ENCODE data around the gene COG3. TPM values are rescaled to one million over a fixed set of nuclear protein-coding genes. Genes with fewer than 3 reads are reported as not detected.
A peak's percentile ranks its signal among the peaks of the same experiment; 100 is the strongest.

COG3 gene
- total and polyA plus RNA-seq, 2 of the 13 experiments (the other 11 are each of a cell fraction or from before 2014, with no cell fraction given) = 37.8 to 47.5 TPM

- TF ChIP-seq ZNF562 (CRISPR knock-in tag; IDR thresholded peaks at IDR 0.05; ENCODE audit: borderline replicate concordance) (no peak), PRPF4 (IDR thresholded peaks at IDR 0.05; ENCODE audit: low read depth, low read length, poor library complexity, severe bottlenecking) (no peak), POGZ (CRISPR knock-in tag; IDR thresholded peaks at IDR 0.05) (no peak; the same call in 1 of the 2 replicates), ZNF3 (CRISPR knock-in tag; IDR thresholded peaks at IDR 0.05) (no peak), FLYWCH1 (CRISPR knock-in tag; IDR thresholded peaks at IDR 0.05) (no peak), KLF11 (CRISPR knock-in tag; IDR thresholded peaks at IDR 0.05) (no peak), HDAC2 (CRISPR knock-in tag; IDR thresholded peaks at IDR 0.05) (no peak; the same call in 1 of the 2 replicates), ZNF792 (CRISPR knock-in tag; IDR thresholded peaks at IDR 0.05) (no peak), ZNF280B (CRISPR knock-in tag; IDR thresholded peaks at IDR 0.05; ENCODE audit: borderline replicate concordance) (peak; percentile 46; the same call in 1 of the 2 replicates), TSC22D2 (CRISPR knock-in tag; IDR thresholded peaks at IDR 0.05; ENCODE audit: borderline replicate concordance) (no peak), JUND (CRISPR knock-in tag; IDR thresholded peaks at IDR 0.05) (0 out of 2 replicates have a peak, but pooled peaks have one; percentile 12), ETS1 (CRISPR knock-in tag; IDR thresholded peaks at IDR 0.05) (0 out of 2 replicates have a peak, but pooled peaks have one; percentile 40), ZNF335 (CRISPR knock-in tag; IDR thresholded peaks at IDR 0.05) (0 out of 2 replicates have a peak, but pooled peaks have one; percentile 24), IRX3 (CRISPR knock-in tag; IDR thresholded peaks at IDR 0.05; ENCODE audit: borderline replicate concordance, low read depth) (no peak), ZBTB21 (CRISPR knock-in tag; IDR thresholded peaks at IDR 0.05) (no peak), ZNF484 (CRISPR knock-in tag; IDR thresholded peaks at IDR 0.05; ENCODE audit: borderline replicate concordance, low read depth) (no peak), HNRNPL (IDR thresholded peaks at IDR 0.05; ENCODE audit: low read depth, low read length) (peak; percentile 70; the same call in 1 of the 2 replicates), KLF12 (CRISPR knock-in tag; IDR thresholded peaks at IDR 0.05; ENCODE audit: borderline replicate concordance) (no peak), U2AF1 (optimal IDR thresholded peaks at IDR 0.05; ENCODE audit: low read depth, low read length) (no peak), ZNF800 (CRISPR knock-in tag; IDR thresholded peaks at IDR 0.05) (no peak; the same call in 1 of the 2 replicates)
- TF ChIP-seq, protein P1, sequence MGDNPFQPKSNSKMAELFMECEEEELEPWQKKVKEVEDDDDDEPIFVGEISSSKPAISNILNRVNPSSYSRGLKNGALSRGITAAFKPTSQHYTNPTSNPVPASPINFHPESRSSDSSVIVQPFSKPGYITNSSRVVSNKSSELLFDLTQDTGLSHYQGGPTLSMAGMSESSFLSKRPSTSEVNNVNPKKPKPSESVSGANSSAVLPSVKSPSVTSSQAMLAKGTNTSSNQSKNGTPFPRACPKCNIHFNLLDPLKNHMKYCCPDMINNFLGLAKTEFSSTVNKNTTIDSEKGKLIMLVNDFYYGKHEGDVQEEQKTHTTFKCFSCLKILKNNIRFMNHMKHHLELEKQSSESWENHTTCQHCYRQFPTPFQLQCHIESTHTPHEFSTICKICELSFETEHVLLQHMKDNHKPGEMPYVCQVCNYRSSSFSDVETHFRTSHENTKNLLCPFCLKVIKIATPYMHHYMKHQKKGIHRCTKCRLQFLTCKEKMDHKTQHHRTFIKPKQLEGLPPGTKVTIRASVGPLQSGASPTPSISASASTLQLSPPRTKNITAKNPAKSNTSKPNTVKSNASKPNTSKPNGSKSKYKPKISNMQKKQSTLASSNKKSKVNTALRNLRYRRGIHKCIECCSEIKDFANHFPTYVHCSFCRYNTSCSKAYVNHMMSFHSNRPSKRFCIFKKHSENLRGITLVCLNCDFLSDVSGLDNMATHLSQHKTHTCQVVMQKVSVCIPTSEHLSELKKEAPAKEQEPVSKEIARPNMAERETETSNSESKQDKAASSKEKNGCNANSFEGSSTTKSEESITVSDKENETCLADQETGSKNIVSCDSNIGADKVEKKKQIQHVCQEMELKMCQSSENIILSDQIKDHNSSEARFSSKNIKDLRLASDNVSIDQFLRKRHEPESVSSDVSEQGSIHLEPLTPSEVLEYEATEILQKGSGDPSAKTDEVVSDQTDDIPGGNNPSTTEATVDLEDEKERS (CRISPR knock-in tag; IDR thresholded peaks at IDR 0.05) = peak; percentile 68; the same call in 1 of the 2 replicates
- TF ChIP-seq, protein P2, sequence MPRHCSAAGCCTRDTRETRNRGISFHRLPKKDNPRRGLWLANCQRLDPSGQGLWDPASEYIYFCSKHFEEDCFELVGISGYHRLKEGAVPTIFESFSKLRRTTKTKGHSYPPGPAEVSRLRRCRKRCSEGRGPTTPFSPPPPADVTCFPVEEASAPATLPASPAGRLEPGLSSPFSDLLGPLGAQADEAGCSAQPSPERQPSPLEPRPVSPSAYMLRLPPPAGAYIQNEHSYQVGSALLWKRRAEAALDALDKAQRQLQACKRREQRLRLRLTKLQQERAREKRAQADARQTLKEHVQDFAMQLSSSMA (CRISPR knock-in tag; IDR thresholded peaks at IDR 0.05) = no peak
These were observed 46.8 kb upstream of the COG3 start, which contains the start of gene SLC25A30 (continued) for GRCh38 chr13:45417790-45418534.
